Activated T-cell treated with anti-CD3 and anti-CD28 coated beads, Interleukin-2, amount 50 U/mL, for 72 hours (primary cell): Measurements from ENCODE around the gene FERD3L. TPM values are rescaled to one million over a fixed set of nuclear protein-coding genes. Genes with fewer than 3 reads are reported as not detected.

Experiments used
- ATAC-seq, 2 donors: fragments of 150-1000 bp; cut with Tn5 transposase; replicated peaks in 1 of 2; 2 replicates each; pipeline ENCODE4 v1.10.0; 2021; ENCODE audit warnings: moderate library complexity in 2 of 2, mild to moderate bottlenecking in 1 of 2
- DNase-seq, 2 donors: peaks; one replicate each; pipeline ENCODE4 v3.0.0; 2021 to 2022; ENCODE audit warnings: mixed read lengths in 1 of 2
- H3K27ac Mint-ChIP-seq: one replicate; pipeline ENCODE4 v1.8.0; 2022; ENCODE audit warnings: mild to moderate bottlenecking, moderate library complexity, mixed read lengths
- H3K27me3 Mint-ChIP-seq: one replicate; pipeline ENCODE4 v1.8.0; 2022; ENCODE audit warnings: low read depth, mixed read lengths
- H3K36me3 Mint-ChIP-seq, 2 donors: one replicate each; pipeline ENCODE4 v1.8.0; 2022; ENCODE audit warnings: mixed read lengths in 2 of 2, mild to moderate bottlenecking in 1 of 2; ENCODE audit not compliant: insufficient read depth in 2 of 2
- H3K4me1 Mint-ChIP-seq: one replicate; pipeline ENCODE4 v1.8.0; 2022; ENCODE audit warnings: low read depth, mixed read lengths
- H3K4me3 Mint-ChIP-seq, 2 donors: one replicate each; pipeline ENCODE4 v1.8.0; 2022; ENCODE audit warnings: mild to moderate bottlenecking in 2 of 2, mixed read lengths in 2 of 2, moderate library complexity in 2 of 2
- H3K9me3 Mint-ChIP-seq, 2 donors: one replicate each; pipeline ENCODE4 v1.8.0; 2022; ENCODE audit warnings: mixed read lengths in 2 of 2
- total RNA-seq, 2 donors: library from RNA; stranded (reverse); gene quantifications; one replicate each; pipeline ENCODE4 v1.2.3, GENCODE V29; 2022

Gene FERD3L
- total RNA-seq, 2 donors from 2014 or later, result not detected

DNA sequence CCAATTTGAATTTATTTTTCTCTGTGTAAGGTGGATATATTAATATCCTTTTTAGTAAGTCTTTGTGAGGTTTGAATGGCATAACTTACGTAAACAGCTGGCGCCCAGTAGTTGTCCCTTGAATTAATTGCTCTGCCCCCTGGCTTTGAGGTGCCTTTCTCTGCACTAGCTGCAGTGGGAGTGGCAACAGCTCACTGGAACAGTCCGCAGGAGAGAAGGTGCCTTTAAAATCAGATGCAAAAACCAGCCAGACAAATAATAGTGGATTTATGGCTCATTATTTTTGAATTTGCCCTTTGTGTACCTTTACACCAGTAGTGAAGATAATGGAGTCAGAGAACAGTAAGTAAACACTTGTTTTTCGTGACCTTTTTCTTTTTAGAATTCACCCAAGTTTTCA lies 11.8 kb downstream of the FERD3L start:
- Mint-ChIP-seq H3K9me3 (peaks cover 2% of the 10 kb centered on the region in 2 donors), H3K4me3 (no peak overlapping the region), H3K36me3 (no peaks in the 10 kb centered on the region), H3K4me1 (no peaks in the 10 kb centered on the region), H3K27ac (no peak overlapping the region), H3K27me3 (no peaks in the 10 kb centered on the region)
- ATAC-seq, result no peak
- DNase-seq, result no peak

DNA sequence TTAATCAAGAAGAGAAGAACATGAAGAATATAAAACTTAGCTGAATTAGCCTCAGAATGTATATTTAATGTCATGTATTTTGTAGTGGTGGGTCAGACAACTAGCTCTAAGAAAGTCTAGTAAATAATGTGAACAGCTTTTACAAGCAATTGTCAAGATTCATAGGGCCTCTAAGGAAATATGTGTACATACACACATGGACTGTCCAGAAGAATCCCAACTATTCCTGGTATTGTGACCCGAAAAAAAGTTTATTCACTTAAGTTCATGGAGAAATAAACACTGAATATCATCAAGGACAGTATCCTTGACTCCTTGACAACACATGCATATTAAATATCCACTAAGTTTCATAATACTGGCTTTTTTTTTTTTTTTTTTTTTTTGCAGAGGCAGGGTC lies 16.4 kb downstream of the FERD3L start:
- Mint-ChIP-seq H3K4me1 (no peaks in the 10 kb centered on the region), H3K36me3 (no peaks in the 10 kb centered on the region), H3K27ac (no peak overlapping the region), H3K4me3 (no peak overlapping the region), H3K27me3 (no peaks in the 10 kb centered on the region), H3K9me3 (peaks cover 3 to 4% of the 10 kb centered on the region in 2 donors)
- no peak for DNase-seq
- no peak for ATAC-seq

DNA sequence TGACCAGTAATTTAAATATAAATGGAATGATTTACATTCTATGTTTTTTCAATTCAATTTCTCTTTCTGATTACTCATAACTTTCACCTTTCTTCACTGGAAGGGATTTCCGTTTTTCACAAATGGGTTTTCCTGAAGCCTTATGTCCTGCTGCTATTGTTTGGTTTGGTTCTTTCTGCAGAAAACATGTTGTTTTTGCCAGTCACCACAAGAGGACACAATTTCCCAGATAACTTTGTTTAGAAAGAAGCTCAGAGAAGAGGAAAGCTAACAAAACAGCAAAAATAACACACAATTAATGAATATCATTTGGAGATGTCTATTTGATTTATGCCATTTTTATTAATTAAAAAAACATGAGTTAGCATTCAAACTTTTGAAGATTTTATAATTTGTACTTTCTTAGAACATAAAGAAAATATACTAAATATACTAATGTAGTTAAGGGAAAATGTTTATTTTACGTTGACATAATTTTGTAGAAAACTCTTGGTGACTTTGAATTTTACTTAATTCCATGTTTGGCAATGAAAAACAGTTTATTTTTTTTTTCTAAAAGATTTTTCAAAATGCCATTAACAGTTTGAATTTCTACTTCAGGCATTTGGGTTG lies 23.1 kb downstream of the FERD3L start:
- Mint-ChIP-seq H3K27me3 (peaks cover 40% of the 10 kb centered on the region), H3K4me1 (no peaks in the 10 kb centered on the region), H3K27ac (no peak overlapping the region), H3K36me3 (peaks cover 0 to 2% of the 10 kb centered on the region in 2 donors), H3K4me3 (no peak overlapping the region), H3K9me3 (no peaks in the 10 kb centered on the region)
- DNase-seq (no peak), ATAC-seq (no peak)

DNA sequence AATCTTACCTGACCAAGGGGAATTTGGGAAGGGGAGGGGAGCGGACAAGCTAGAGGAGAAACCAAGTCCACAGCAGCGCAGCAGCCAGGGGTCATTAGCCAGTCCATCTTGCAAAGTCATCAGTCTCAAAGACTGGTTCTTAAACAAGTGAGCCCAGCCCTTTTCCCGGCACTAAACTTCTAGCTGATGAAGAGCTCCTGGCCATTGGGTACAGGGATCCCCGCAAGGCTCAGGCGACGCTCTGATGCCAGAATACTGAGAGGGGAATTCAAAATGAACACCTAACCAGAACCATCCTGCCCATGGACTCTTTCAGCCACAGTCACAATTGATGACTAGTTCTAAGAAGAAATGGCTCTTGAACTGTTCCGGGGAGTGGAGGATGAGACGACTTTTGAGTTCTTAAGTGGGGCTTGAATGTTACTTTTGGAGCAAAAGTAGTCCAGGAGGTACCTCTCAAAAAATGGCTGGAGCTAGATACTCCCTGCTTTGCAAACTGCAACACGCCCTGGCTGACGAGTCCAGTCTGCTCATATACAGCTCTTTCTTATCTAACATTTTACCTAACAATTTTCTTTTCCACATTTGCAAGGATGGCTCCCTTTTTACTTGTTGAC lies 25.2 kb downstream of the FERD3L start:
- H3K27ac Mint-ChIP-seq, result no peak overlapping the region
- no peaks in the 10 kb centered on the region for H3K9me3 Mint-ChIP-seq
- DNase-seq, result no peak
- H3K36me3 Mint-ChIP-seq, result peaks cover 2% of the 10 kb centered on the region in 2 donors
- peaks cover 6% of the 10 kb centered on the region for H3K4me1 Mint-ChIP-seq
- no peak for ATAC-seq
- H3K27me3 Mint-ChIP-seq, result peaks cover 48% of the 10 kb centered on the region
- H3K4me3 Mint-ChIP-seq, result no peak overlapping the region

DNA sequence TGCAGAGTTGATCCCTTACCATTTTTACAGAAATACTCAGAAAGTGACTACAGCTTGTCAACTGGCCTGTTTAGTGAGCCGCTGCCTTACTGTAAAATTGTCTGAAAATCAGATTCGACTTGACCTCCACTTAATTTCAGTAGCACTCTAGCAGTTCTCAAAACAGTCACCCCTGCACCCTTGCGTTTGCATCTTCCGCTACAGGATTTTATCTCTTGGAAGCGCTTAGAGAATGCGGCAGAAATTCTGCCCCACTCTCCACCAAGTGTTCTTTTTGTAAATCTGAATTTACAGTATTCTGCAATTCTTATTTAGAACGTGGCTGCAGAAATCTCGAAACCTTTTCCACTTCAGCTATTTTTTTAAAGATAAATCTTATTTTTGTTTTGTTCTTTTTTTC lies 25.8 kb downstream of the FERD3L start:
- Mint-ChIP-seq H3K36me3 (peaks cover 2% of the 10 kb centered on the region in 2 donors), H3K4me3 (no peak overlapping the region), H3K27ac (no peak overlapping the region), H3K9me3 (no peaks in the 10 kb centered on the region), H3K4me1 (peaks cover 6% of the 10 kb centered on the region), H3K27me3 (peaks cover 54% of the 10 kb centered on the region)
- ATAC-seq, result no peak
- no peak for DNase-seq

DNA sequence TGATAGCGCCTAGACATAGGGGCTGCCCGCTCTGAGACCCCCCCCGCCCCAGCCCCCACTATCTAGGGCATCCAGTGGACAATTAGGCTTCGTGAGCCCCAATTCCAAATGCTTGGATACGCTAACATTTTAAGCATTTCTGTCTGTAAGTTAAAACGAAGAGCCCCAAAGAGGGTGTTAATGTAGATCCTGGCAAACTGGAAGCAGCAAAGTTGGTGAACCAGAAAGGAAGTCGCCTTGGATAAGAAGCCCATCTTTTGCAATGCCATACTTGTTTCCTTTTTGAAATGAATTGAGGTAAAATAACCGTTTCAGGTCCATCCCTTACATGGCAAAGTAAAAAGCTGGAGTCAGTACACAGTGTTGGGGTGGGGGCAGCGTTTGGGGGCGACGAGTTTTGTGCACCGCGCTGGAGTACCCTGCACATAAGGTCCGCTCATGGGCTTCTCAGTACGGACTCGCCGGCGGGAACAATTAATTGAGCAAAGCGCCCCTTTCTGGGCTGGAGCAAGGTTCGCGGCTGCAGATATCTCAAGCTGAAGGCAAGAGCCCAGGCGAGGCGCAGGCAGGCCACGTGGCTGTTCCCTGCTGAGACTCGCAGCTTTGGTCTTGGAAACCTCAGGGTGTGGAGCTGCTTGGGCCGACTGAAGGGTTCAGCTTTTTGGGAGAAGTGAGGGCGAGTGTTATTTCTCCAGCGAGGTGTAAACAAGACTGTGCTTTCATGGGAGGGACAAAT lies 26.4 kb downstream of the FERD3L start:
- H3K36me3 Mint-ChIP-seq, result peaks cover 2% of the 10 kb centered on the region in 2 donors
- DNase-seq (no peak), ATAC-seq (no peak)
- H3K4me3 Mint-ChIP-seq, result no peak overlapping the region
- H3K27ac Mint-ChIP-seq, result no peak overlapping the region
- peaks cover 6% of the 10 kb centered on the region for H3K4me1 Mint-ChIP-seq
- peaks cover 59% of the 10 kb centered on the region for H3K27me3 Mint-ChIP-seq
- H3K9me3 Mint-ChIP-seq, result no peaks in the 10 kb centered on the region

DNA sequence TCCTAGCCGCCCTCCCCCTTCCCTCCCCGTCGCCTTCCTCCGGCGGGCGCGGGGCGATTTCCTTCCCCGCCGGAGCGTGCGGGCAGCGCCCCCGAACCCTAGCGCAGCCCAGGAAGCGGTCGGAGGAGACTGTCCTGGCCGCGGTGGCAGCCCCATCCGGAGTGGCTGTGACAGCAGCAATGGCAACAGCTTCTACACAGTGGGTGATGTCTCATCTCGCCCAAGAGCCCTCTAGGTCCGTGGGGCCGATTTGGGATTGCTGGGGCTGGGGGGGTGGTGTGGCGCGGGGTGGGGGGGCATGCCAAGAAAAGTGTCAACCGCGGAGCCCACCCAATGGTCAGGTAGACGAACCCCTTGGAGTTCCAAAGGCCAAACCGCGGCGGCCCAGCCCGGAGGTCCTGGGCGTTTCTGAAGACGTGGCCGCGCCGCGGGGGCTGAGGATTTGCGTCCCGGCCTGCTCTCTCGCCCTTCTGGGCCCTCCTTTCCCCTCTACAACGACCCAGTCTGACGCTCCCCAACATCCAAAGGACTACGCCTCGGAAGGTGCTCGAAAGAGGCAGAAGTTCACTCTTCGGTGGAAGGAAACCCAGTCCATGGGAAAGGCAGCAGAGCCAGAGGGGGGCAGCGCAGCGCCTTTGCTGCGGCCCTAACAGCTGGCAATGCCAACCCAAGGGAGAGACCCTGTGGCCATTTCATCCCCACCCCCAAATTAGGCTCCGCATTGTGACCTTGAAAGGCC lies 27.2 kb downstream of the FERD3L start:
- Mint-ChIP-seq H3K36me3 (peaks cover 2% of the 10 kb centered on the region in 2 donors), H3K4me3 (peak overlapping the region in 1 of 2 donors; percentile 27), H3K27me3 (peaks cover 63% of the 10 kb centered on the region), H3K9me3 (no peaks in the 10 kb centered on the region), H3K4me1 (peaks cover 6% of the 10 kb centered on the region), H3K27ac (no peak overlapping the region)
- DNase-seq, result no peak
- peak in 1 of 2 donors; percentile 23 for ATAC-seq

DNA sequence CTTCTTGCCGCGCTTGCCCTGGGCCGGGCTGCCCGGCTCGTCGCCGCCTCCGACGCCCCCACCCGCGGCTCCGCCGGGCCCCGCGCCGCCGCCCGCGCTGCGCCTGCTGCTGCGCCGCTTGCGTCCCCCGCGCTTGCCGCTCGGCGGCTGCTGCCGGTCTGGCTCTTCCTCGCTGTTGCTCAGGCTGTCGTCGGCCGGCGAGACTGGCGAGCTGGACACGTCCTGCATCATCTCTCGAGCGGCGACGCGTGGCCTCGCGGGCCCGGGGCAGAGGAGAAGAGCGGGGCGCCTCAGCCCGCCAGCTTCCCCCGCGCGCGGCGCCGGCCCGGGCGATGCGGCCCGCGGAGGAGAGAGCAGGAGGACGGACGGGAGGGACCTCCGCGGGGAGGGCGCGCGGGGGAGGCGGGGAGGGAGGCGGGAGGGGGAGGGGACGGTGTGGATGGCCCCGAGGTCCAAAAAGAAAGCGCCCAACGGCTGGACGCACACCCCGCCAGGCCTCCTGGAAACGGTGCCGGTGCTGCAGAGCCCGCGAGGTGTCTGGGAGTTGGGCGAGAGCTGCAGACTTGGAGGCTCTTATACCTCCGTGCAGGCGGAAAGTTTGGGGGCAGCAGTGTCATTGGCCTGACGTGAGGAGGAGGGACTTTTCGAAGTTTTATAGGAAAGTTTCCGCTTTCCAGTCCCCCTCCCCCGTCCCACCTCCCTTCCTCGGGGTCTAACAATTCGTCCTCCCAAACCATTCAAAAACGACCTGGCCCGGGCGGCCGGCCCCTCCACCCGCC lies 27.9 kb downstream of the FERD3L start, which contains the start of gene TWIST1:
Gene TWIST1 (minus strand): TSS at position 546 of the 779 bp plus-strand sequence. CDS start 315 bp downstream, at position 231.
- Mint-ChIP-seq H3K9me3 (no peaks in the 10 kb centered on the region), H3K4me3 (peak within 1 kb of the TSS; percentile 74 to 76), H3K36me3 (peaks cover 2% of the 10 kb centered on the region in 2 donors), H3K27me3 (peaks cover 68% of the 10 kb centered on the region), H3K4me1 (peaks cover 6% of the 10 kb centered on the region), H3K27ac (no peak within 1 kb of the TSS)
- ATAC-seq, result peak; percentile 41 to 47
- no peak for DNase-seq

DNA sequence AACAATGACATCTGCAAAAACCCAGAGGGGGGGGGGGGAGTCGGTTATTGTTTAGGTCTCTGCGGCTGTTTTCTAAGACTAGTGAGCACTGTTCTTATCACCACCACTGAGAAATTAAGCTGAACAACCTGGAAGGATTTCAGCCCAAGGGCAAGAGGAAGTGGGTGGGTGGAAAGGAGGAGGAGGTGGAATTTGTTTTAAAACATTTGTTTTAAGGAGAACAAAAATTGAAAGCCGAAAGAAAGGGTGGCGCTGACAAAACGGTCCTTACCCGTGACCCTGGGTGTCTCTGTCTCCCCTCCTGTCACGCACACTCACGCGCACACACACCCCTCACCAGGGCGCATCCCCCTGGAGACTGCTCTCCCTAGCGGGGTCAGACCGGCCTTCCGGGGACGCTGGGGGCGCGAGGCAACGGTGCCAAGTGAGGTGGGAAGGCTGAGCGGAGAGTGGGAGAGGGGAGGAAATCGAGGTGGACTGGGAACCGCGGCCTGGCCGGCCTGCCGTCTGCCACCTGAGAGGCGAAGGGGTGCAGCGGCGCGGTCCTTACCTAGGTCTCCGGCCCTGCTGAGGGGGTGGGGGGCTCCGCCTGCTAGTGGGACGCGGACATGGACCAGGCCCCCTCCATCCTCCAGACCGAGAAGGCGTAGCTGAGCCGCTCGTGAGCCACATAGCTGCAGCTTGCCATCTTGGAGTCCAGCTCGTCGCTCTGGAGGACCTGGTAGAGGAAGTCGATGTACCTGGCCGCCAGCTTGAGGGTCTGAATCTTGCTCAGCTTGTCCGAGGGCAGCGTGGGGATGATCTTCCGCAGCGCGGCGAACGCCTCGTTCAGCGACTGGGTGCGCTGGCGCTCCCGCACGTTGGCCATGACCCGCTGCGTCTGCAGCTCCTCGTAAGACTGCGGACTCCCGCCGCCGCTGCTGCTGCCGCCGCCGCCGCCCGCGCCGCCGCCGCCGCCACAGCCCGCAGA lies 28.8 kb downstream of the FERD3L start:
- Mint-ChIP-seq H3K27me3 (peaks cover 66% of the 10 kb centered on the region), H3K27ac (no peak overlapping the region), H3K36me3 (peaks cover 2 to 3% of the 10 kb centered on the region in 2 donors), H3K9me3 (no peaks in the 10 kb centered on the region), H3K4me1 (peaks cover 6% of the 10 kb centered on the region), H3K4me3 (peak overlapping the region; percentile 74 to 76)
- no peak for DNase-seq
- ATAC-seq, result peak; percentile 23 to 46

DNA sequence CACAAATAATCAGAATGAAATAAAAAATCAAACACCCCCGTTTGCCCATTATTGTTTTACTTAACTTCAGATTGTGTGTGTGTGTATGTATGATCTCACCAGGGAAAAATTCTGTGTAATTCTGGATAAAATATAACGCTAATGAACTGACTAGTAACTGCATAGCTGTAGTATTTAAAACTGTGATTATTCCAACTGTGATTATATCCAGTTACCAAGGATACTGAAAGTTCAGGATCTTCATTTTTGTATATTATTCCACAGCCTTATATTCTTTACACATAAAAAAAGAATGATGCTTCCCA lies 30.7 kb downstream of the FERD3L start:
- no peak overlapping the region for H3K27ac Mint-ChIP-seq
- H3K9me3 Mint-ChIP-seq, result peaks cover 0 to 1% of the 10 kb centered on the region in 2 donors
- peaks cover 66% of the 10 kb centered on the region for H3K27me3 Mint-ChIP-seq
- peaks cover 6% of the 10 kb centered on the region for H3K4me1 Mint-ChIP-seq
- ATAC-seq (no peak), DNase-seq (no peak)
- peaks cover 2 to 3% of the 10 kb centered on the region in 2 donors for H3K36me3 Mint-ChIP-seq
- H3K4me3 Mint-ChIP-seq, result no peak overlapping the region

DNA sequence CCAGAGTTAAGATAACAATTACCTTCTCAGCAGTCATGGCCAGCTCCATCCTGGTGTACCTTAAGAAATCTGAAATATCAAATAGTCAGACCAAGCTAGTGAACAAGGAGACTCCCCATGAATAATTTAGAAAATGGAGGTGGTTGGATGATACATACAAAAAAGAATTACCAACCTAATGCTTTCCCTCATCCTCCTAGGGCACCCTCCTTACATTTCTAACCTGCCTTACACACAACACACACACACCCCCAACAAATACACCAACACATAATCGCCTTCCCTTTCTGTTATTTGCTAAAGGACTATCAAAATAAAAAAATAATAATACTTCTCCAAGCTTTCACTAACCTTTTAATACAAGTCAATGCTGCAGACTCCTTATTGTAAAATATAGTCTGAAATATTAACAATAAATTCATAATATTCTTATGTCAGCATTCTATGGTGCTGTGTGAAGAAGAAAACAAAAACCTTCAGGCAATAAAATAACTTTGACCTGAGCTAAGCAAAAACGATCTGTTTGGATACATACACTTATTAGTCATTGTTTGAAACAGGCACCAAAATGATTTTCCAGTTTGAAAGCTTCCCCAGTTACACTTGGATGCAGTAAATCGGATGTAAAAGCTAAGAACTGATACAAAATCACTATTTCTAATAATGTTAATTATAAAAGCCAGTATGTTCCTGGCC lies 31.2 kb downstream of the FERD3L start:
- ATAC-seq (no peak), DNase-seq (no peak)
- Mint-ChIP-seq H3K27ac (no peak overlapping the region), H3K27me3 (peaks cover 66% of the 10 kb centered on the region), H3K4me3 (no peak overlapping the region), H3K9me3 (peaks cover 0 to 2% of the 10 kb centered on the region in 2 donors), H3K36me3 (peaks cover 3 to 4% of the 10 kb centered on the region in 2 donors), H3K4me1 (peaks cover 9% of the 10 kb centered on the region)
